Breast epithelium (tissue), 3 donors: ENCODE measurements around the gene RABAC1.

ENCODE experiments used
- CTCF ChIP-seq, 3 donors: fragments of 450-650 bp; IDR thresholded peaks; one replicate each; pipeline ENCODE4 v1.5.1; 2016 to 2017; ENCODE audit warnings: antibody characterized with exemption in 3 of 3, mild to moderate bottlenecking in 3 of 3, moderate library complexity in 3 of 3
- POLR2AphosphoS5 ChIP-seq, 3 donors: sonication (generic); formaldehyde crosslinking; IDR thresholded peaks; one replicate each; pipeline ENCODE4 v1.6.1; 2017; ENCODE audit warnings: antibody characterized with exemption in 3 of 3

- TF ChIP-seq POLR2AphosphoS5 (IDR thresholded peaks at IDR 0.05) (no peak), CTCF (IDR thresholded peaks at IDR 0.05) (no peak)
These were observed 23.2 kb downstream of the RABAC1 start for GRCh38 chr19:41935760-41936415.
